Right forelimb (tissue), 1 donor: Measurements from ENCODE around the gene PLEKHM3.

Source experiments
- DNase-seq: peaks from one replicate; pipeline ENCODE4 v3.0.0-alpha.2; 2018

PLEKHM3 gene

DNA sequence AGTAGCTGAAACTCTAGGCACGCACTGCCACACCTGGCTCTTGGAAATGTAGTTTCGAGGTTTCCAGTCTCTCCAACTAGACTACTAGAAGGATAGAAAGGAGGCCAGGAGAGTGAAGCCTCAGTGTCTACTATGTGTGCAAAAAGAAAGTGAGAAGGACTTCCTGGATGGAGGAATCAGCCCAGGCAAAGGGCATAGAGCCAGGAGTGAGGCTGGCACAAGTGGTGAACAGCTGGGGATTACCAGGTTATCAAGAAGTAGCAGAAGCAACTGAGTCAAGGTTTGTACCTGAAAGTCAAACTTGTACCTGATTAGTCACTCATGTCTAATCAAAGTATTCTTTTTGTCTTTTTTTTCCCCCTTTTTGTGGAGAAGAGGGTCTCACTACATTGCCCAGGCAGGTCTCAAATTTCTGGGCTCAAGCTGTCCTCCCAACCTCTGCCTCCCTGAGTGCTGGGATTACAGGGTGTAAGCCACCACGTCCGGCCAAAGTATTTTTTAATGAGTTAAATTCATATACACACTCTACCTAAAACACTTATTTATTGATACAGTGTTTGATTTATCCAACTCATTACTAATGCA is 246.9 kb downstream of the PLEKHM3 start:
- no peak for DNase-seq

DNA sequence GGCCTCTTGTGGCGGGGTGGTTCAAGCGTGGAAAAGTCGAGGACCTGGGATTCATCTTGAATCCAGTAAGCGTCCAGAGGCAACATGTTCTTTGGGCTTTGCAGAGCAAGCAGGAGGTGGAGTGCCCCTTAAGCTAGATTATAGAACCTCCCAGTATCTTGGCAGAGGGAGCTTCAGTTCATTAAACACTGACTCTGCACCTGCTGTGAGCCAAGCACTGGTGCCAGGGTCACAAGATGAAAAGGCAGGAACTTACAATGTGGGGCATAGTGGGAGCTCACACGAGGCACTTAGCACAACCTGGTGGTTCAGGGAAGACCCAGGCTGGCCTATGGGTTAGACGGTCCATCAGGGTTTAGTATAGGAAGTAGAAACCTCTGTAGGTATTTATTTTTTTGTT is 248.2 kb downstream of the PLEKHM3 start:
- no peak for DNase-seq

DNA sequence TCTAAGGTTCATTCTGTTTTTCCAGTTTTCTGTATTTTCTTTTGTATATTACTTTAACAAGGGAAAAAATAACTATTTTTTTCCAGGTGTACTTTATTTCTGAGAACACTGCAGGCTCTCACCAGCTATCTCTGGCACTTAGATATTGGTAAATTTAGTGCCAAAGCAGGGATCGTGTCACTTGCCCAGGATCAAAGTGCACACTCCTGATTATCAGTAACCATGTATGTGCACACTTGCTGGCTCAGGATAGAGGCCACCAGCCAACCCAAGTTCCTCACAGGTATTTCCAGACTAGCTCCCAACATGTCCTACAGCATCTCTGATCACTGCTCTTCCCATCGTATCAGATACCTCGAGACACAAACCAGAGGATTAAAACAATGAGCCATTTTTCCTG is 249.9 kb downstream of the PLEKHM3 start:
- no peak for DNase-seq

DNA sequence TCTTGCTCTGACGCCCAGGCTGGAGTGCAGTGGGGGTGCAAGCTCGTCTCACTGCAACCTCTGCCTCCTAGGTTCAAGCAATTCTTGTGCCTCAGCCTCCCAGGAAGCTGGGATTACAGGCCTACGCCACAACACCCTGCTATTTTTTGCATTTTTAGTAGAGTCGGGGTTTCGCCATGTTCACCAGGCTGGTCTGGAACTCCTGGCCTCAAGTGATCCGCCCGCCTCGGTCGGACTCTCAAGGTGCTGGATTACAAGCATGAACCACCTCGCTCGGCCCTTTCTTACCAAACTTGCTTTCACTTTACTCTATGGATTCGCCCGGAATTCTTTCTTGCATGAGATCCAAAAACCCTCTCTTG is 252.5 kb downstream of the PLEKHM3 start:
- DNase-seq: no peak

DNA sequence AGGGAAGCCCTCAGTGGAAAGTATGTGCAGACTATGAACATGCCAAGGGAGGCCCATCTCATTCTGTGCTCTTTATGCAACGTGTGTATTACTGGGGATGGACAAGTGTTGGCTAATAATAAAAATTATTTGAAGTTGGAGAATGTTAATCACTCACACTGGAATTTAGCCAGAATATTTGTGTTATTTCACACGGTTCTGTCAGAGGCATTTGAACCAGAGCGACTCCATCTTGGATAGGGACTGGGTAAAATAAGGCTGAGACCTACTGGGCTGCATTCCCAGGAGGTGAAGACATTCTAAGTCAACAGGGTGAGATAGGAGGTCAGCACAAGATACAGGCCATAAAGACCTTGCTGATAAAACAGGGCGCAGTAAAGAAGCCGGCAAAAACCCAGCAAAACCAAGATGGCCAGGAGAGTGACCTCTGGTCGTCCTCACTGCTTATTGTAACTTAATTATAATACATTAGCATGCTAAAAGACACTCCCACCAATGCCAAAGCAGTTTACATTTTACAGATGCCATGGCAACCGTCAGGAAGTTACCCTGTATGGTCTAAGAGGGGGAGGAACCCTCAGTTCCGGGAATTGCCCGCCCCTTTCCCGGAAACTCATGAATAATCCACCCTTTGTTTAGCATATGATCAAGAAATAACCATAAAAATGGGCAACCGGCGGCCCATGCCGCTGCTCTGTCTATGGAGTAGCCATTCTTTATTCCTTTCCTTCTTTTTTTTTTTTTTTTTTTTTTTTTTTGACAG is 253.1 kb downstream of the PLEKHM3 start:
- no peak for DNase-seq

DNA sequence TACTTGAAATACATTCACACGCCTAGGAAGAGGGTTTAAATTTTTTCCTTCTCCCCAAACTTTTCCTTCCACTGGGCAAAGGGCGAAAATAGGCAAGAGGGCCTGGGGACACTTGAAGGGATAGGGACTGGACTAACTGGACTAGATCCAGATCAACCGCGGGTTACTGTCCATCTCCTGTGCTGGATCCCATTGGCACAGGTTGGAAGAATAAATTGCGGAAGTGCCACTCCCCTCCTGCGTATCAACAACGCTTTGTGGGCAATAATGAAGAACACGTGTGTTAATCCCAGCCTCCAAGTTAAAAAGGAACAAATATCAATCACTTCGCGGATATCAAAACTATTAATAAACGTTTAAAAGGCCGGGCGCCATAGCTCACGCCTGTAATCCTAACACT is 253.9 kb downstream of the PLEKHM3 start:
- DNase-seq: no peak
